ENCODE data around the gene LAS1L.

LAS1L gene

GRCh38 chrX:65578346-65578745 lies 43.8 kb upstream of the LAS1L start:
- Histone ChIP-seq H3K36me3 (replicated peaks; ENCODE audit: low read depth, low read length) (no peaks in the 10 kb centered on the region), H3K79me2 (ENCODE audit: low read length) (no peaks in the 10 kb centered on the region), H2AFZ (ENCODE audit: low read depth, low read length) (no peak overlapping the region), H3K4me3 (ENCODE audit: low read length) (no peak overlapping the region), H3K9ac (ENCODE audit: low read length) (no peak overlapping the region), H4K20me1 (ENCODE audit: insufficient read depth, low read length) (peaks cover 5% of the 10 kb centered on the region), H3K4me2 (ENCODE audit: low read length) (no peak overlapping the region), H3K4me1 (ENCODE audit: low read length) (peaks cover 16% of the 10 kb centered on the region), H3K9me3 (ENCODE audit: insufficient read depth, low read length) (no peaks in the 10 kb centered on the region), H3K27me3 (ENCODE audit: low read depth, low read length) (peaks cover 37% of the 10 kb centered on the region), H3K27ac (ENCODE audit: low read length) (no peak overlapping the region)
- TF ChIP-seq CTCF (IDR thresholded peaks at IDR 0.05; ENCODE audit: low read depth, low read length) (no peak), EZH2phosphoT487 (IDR thresholded peaks at IDR 0.05; ENCODE audit: low read depth) (no peak)

- Histone ChIP-seq H3K4me3 (ENCODE audit: low read length) (no peak overlapping the region), H3K9me3 (ENCODE audit: insufficient read depth, low read length) (no peaks in the 10 kb centered on the region), H3K4me2 (ENCODE audit: low read length) (no peak overlapping the region), H3K27ac (ENCODE audit: low read length) (no peak overlapping the region), H3K9ac (ENCODE audit: low read length) (no peak overlapping the region), H3K79me2 (ENCODE audit: low read length) (no peaks in the 10 kb centered on the region), H4K20me1 (ENCODE audit: insufficient read depth, low read length) (no peaks in the 10 kb centered on the region), H3K4me1 (ENCODE audit: low read length) (peaks cover 9% of the 10 kb centered on the region), H3K27me3 (ENCODE audit: low read depth, low read length) (peaks cover 30% of the 10 kb centered on the region), H3K36me3 (replicated peaks; ENCODE audit: low read depth, low read length) (no peaks in the 10 kb centered on the region), H2AFZ (ENCODE audit: low read depth, low read length) (no peak overlapping the region)
- TF ChIP-seq CTCF (IDR thresholded peaks at IDR 0.05; ENCODE audit: low read depth, low read length), result no peak
- no peak for TF ChIP-seq EZH2phosphoT487 (IDR thresholded peaks at IDR 0.05; ENCODE audit: low read depth)
Measured at GRCh38 chrX:65576160-65576559, 41.6 kb upstream of the LAS1L start.

GRCh38 chrX:65575022-65575421 lies 40.4 kb upstream of the LAS1L start:
- H3K4me1 ChIP-seq (ENCODE audit: low read length), result peaks cover 9% of the 10 kb centered on the region
- H3K4me3 ChIP-seq (ENCODE audit: low read length), result no peak overlapping the region
- no peak for TF ChIP-seq CTCF (IDR thresholded peaks at IDR 0.05; ENCODE audit: low read depth, low read length)
- TF ChIP-seq EZH2phosphoT487 (IDR thresholded peaks at IDR 0.05; ENCODE audit: low read depth), result no peak
- no peak overlapping the region for H3K27ac ChIP-seq (ENCODE audit: low read length)
- no peaks in the 10 kb centered on the region for H3K36me3 ChIP-seq (replicated peaks; ENCODE audit: low read depth, low read length)
- H3K4me2 ChIP-seq (ENCODE audit: low read length), result no peak overlapping the region
- no peaks in the 10 kb centered on the region for H4K20me1 ChIP-seq (ENCODE audit: insufficient read depth, low read length)
- H2AFZ ChIP-seq (ENCODE audit: low read depth, low read length), result no peak overlapping the region
- H3K27me3 ChIP-seq (ENCODE audit: low read depth, low read length), result peaks cover 19% of the 10 kb centered on the region
- no peak overlapping the region for H3K9ac ChIP-seq (ENCODE audit: low read length)
- H3K9me3 ChIP-seq (ENCODE audit: insufficient read depth, low read length), result no peaks in the 10 kb centered on the region
- no peaks in the 10 kb centered on the region for H3K79me2 ChIP-seq (ENCODE audit: low read length)

- Histone ChIP-seq H3K4me2 (ENCODE audit: low read length) (no peak overlapping the region), H3K79me2 (ENCODE audit: low read length) (no peaks in the 10 kb centered on the region), H3K9ac (ENCODE audit: low read length) (no peak overlapping the region), H3K4me3 (ENCODE audit: low read length) (no peak overlapping the region), H3K9me3 (ENCODE audit: insufficient read depth, low read length) (no peaks in the 10 kb centered on the region), H3K27me3 (ENCODE audit: low read depth, low read length) (peaks cover 12% of the 10 kb centered on the region), H3K4me1 (ENCODE audit: low read length) (peaks cover 9% of the 10 kb centered on the region), H4K20me1 (ENCODE audit: insufficient read depth, low read length) (no peaks in the 10 kb centered on the region), H3K36me3 (replicated peaks; ENCODE audit: low read depth, low read length) (no peaks in the 10 kb centered on the region), H2AFZ (ENCODE audit: low read depth, low read length) (no peak overlapping the region), H3K27ac (ENCODE audit: low read length) (no peak overlapping the region)
- no peak for TF ChIP-seq CTCF (IDR thresholded peaks at IDR 0.05; ENCODE audit: low read depth, low read length)
- TF ChIP-seq EZH2phosphoT487 (IDR thresholded peaks at IDR 0.05; ENCODE audit: low read depth), result no peak
Measured at GRCh38 chrX:65574356-65574755, 39.8 kb upstream of the LAS1L start.
